ENCODE data around the gene C3orf52. TPM values are rescaled to one million over a fixed set of nuclear protein-coding genes. Genes with fewer than 3 reads are reported as not detected.

The C3orf52 gene
- polyA plus RNA-seq, 1 donor from 2014 or later = 0.21 TPM

DNA sequence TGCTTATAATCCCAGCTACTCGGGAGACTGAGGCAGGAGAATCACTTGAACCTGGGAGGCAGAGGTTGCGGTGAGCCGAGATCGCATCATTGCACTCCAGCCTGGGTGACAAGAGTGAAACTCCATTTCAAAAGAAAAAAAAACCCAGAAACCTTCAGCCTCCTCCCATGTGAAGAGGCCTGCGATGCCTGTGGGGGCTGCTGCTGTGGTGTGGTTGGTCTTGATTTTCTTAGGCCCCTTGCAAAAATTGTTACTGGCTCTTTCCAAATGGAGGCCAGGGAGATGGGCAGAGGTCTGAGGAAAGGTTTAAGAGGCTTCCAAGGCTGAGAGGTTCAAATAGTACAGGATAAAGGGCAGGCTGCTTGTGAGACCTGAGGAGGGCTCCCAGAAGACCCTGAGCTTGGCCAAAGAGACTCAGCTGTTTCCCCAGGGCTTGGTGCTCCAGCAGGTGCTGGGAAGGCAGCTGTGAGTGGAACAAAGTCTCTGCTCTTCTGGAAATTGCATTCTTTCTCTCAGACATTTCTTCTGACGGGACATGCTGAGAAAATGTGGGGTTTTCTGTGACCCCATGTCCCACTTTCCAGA, 28.5 kb downstream of the C3orf52 start:
- H3K36me3 ChIP-seq (ENCODE audit: insufficient read depth, low read length) = no peaks in the 10 kb centered on the region
- no peak overlapping the region for H3K4me3 ChIP-seq (ENCODE audit: low read length)
- no peak overlapping the region for H3K4me2 ChIP-seq (ENCODE audit: low read length)
- TF ChIP-seq SMC3 (conservative IDR thresholded peaks at IDR 0.05; ENCODE audit: poor library complexity) = no peak
- TF ChIP-seq POLR2AphosphoS5 (IDR thresholded peaks at IDR 0.05) = no peak
- TF ChIP-seq TAF1 (IDR thresholded peaks at IDR 0.05; ENCODE audit: low read depth) = no peak
- TF ChIP-seq, protein P1, sequence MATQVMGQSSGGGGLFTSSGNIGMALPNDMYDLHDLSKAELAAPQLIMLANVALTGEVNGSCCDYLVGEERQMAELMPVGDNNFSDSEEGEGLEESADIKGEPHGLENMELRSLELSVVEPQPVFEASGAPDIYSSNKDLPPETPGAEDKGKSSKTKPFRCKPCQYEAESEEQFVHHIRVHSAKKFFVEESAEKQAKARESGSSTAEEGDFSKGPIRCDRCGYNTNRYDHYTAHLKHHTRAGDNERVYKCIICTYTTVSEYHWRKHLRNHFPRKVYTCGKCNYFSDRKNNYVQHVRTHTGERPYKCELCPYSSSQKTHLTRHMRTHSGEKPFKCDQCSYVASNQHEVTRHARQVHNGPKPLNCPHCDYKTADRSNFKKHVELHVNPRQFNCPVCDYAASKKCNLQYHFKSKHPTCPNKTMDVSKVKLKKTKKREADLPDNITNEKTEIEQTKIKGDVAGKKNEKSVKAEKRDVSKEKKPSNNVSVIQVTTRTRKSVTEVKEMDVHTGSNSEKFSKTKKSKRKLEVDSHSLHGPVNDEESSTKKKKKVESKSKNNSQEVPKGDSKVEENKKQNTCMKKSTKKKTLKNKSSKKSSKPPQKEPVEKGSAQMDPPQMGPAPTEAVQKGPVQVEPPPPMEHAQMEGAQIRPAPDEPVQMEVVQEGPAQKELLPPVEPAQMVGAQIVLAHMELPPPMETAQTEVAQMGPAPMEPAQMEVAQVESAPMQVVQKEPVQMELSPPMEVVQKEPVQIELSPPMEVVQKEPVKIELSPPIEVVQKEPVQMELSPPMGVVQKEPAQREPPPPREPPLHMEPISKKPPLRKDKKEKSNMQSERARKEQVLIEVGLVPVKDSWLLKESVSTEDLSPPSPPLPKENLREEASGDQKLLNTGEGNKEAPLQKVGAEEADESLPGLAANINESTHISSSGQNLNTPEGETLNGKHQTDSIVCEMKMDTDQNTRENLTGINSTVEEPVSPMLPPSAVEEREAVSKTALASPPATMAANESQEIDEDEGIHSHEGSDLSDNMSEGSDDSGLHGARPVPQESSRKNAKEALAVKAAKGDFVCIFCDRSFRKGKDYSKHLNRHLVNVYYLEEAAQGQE (IDR thresholded peaks at IDR 0.05; ENCODE audit: borderline replicate concordance) = no peak
- no peaks in the 10 kb centered on the region for H3K9me3 ChIP-seq (ENCODE audit: low read length)
- H3K79me2 ChIP-seq (replicated peaks; ENCODE audit: insufficient read depth, low read length) = no peaks in the 10 kb centered on the region
- no peaks in the 10 kb centered on the region for H4K20me1 ChIP-seq (ENCODE audit: insufficient read depth)
- H3F3A ChIP-seq (ENCODE audit: insufficient read depth, low read length, poor library complexity, severe bottlenecking) = no peaks in the 10 kb centered on the region
- H3K9me2 ChIP-seq (ENCODE audit: insufficient read depth, low read length) = no peaks in the 10 kb centered on the region
- H2AFZ ChIP-seq (ENCODE audit: low read depth, low read length) = no peak overlapping the region
- no peak overlapping the region for H3K27ac ChIP-seq (ENCODE audit: low read length)
- H3K27me3 ChIP-seq (ENCODE audit: insufficient read depth, low read depth, low read length) = no peaks in the 10 kb centered on the region
- H3K9ac ChIP-seq (ENCODE audit: low read length) = no peak overlapping the region

DNA sequence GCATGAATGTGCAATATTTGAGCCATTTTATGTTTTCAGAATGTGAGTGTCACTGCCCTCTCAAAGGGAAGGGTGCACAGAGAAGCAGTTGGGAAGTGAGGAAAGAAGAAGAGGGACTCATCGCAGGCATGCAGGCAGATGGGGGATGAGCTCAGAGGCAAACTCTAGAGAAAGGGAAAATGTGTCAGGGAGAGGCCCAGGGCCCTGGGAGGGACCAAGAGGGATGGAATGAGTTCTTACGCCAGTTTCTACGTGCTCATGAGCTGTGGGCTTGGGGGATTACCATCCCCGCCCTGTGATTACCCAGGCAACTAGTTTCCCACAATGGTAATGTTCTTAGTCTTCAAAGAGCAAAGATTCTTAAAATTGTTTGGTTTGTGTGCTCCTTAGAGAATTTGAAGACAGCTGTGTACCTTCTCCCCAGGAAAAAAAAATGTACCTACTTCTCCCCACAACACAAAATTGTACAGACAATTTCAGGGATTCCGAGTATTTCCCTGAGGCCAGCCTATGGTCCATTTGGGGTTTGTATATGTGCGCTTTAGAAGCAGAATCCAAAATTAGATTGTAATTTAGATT, 29.1 kb downstream of the C3orf52 start:
- Histone ChIP-seq H3F3A (ENCODE audit: insufficient read depth, low read length, poor library complexity, severe bottlenecking) (no peaks in the 10 kb centered on the region), H3K36me3 (ENCODE audit: insufficient read depth, low read length) (no peaks in the 10 kb centered on the region), H3K9me2 (ENCODE audit: insufficient read depth, low read length) (no peaks in the 10 kb centered on the region), H3K9me3 (ENCODE audit: low read length) (no peaks in the 10 kb centered on the region), H3K79me2 (replicated peaks; ENCODE audit: insufficient read depth, low read length) (no peaks in the 10 kb centered on the region), H3K9ac (ENCODE audit: low read length) (no peak overlapping the region), H2AFZ (ENCODE audit: low read depth, low read length) (no peak overlapping the region), H3K27ac (ENCODE audit: low read length) (no peak overlapping the region), H3K4me2 (ENCODE audit: low read length) (no peak overlapping the region), H4K20me1 (ENCODE audit: insufficient read depth) (no peaks in the 10 kb centered on the region), H3K27me3 (ENCODE audit: insufficient read depth, low read depth, low read length) (no peaks in the 10 kb centered on the region), H3K4me3 (ENCODE audit: low read length) (no peak overlapping the region)
- no peak for TF ChIP-seq EZH2 (IDR thresholded peaks at IDR 0.05; ENCODE audit: borderline replicate concordance, insufficient read depth, low read length, poor library complexity, severe bottlenecking)
- no peak for TF ChIP-seq SMC3 (conservative IDR thresholded peaks at IDR 0.05; ENCODE audit: poor library complexity)
- TF ChIP-seq RAD21 (conservative IDR thresholded peaks at IDR 0.05) = no peak
- TF ChIP-seq, protein P1 (IDR thresholded peaks at IDR 0.05; ENCODE audit: borderline replicate concordance) = no peak
- no peak for TF ChIP-seq MXI1 (conservative IDR thresholded peaks at IDR 0.05; ENCODE audit: poor library complexity, severe bottlenecking)
- no peak for TF ChIP-seq EP300 (conservative IDR thresholded peaks at IDR 0.05; ENCODE audit: poor library complexity, severe bottlenecking)
- no peak for TF ChIP-seq TAF1 (IDR thresholded peaks at IDR 0.05; ENCODE audit: low read depth)
- TF ChIP-seq, protein P2, sequence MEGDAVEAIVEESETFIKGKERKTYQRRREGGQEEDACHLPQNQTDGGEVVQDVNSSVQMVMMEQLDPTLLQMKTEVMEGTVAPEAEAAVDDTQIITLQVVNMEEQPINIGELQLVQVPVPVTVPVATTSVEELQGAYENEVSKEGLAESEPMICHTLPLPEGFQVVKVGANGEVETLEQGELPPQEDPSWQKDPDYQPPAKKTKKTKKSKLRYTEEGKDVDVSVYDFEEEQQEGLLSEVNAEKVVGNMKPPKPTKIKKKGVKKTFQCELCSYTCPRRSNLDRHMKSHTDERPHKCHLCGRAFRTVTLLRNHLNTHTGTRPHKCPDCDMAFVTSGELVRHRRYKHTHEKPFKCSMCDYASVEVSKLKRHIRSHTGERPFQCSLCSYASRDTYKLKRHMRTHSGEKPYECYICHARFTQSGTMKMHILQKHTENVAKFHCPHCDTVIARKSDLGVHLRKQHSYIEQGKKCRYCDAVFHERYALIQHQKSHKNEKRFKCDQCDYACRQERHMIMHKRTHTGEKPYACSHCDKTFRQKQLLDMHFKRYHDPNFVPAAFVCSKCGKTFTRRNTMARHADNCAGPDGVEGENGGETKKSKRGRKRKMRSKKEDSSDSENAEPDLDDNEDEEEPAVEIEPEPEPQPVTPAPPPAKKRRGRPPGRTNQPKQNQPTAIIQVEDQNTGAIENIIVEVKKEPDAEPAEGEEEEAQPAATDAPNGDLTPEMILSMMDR (IDR thresholded peaks at IDR 0.05; ENCODE audit: poor library complexity, severe bottlenecking) = no peak
- no peak for TF ChIP-seq POLR2AphosphoS5 (IDR thresholded peaks at IDR 0.05)
